GM23338 (cell line): ENCODE data around the gene MAGEH1. TPM values are rescaled to one million over a fixed set of nuclear protein-coding genes. Genes with fewer than 3 reads are reported as not detected.
"Not testable (repeated sequence)": the region's sequence is repeated elsewhere in the genome, so short reads cannot be mapped to it uniquely, and the experiment has no call there.

Source experiments
- ATAC-seq: fragments of 200-7000 bp; cut with Tn5 transposase; 3 replicates; pipeline ENCODE4 v1.9.1; 2020
- DNase-seq: peaks from one replicate; pipeline ENCODE4 v3.0.0-alpha.2; 2015; ENCODE audit warnings: low spot score
- H2AFZ ChIP-seq: fragments of 200-600 bp; sonication (generic); 2 replicates; pipeline ENCODE4 v1.8.0; 2016; ENCODE audit warnings: antibody characterized with exemption, mild to moderate bottlenecking, moderate library complexity
- H3F3A ChIP-seq: fragments of 200-600 bp; sonication (generic); replicated peaks from 2 replicates; pipeline ENCODE4 v1.8.0; 2017; ENCODE audit warnings: antibody characterized with exemption, mixed run types, low read depth
- H3K27ac ChIP-seq: fragments of 200-600 bp; sonication (generic); 2 replicates; pipeline ENCODE4 v1.6.1; 2016; ENCODE audit warnings: low read depth
- H3K27me3 ChIP-seq: fragments of 200-600 bp; sonication (generic); 2 replicates; pipeline ENCODE4 v1.8.0; 2016; ENCODE audit warnings: mild to moderate bottlenecking, mixed run types, moderate library complexity; ENCODE audit not compliant: insufficient read depth
- H3K36me3 ChIP-seq: fragments of 200-600 bp; sonication (generic); 2 replicates; pipeline ENCODE4 v1.8.0; 2016; ENCODE audit warnings: mild to moderate bottlenecking; ENCODE audit not compliant: insufficient read depth
- H3K4me1 ChIP-seq: fragments of 200-600 bp; sonication (generic); 2 replicates; pipeline ENCODE4 v1.8.0; 2016; ENCODE audit warnings: mild to moderate bottlenecking, moderate library complexity; ENCODE audit not compliant: insufficient read depth
- H3K4me2 ChIP-seq: fragments of 200-600 bp; sonication (generic); 2 replicates; pipeline ENCODE4 v1.7.1; 2017; ENCODE audit warnings: mixed run types
- H3K4me3 ChIP-seq: fragments of 200-600 bp; sonication (generic); 2 replicates; pipeline ENCODE4 v1.6.1; 2016; ENCODE audit warnings: mixed run types
- H3K79me2 ChIP-seq: fragments of 200-600 bp; sonication (generic); replicated peaks from 2 replicates; pipeline ENCODE4 v1.8.0; 2017; ENCODE audit warnings: mild to moderate bottlenecking; ENCODE audit not compliant: insufficient read depth
- H3K9me2 ChIP-seq: fragments of 200-600 bp; sonication (generic); 2 replicates; pipeline ENCODE4 v1.8.0; 2017; ENCODE audit not compliant: insufficient read depth
- H4K20me1 ChIP-seq: fragments of 200-600 bp; sonication (generic); replicated peaks from 2 replicates; pipeline ENCODE4 v1.8.0; 2017; ENCODE audit warnings: mild to moderate bottlenecking; ENCODE audit not compliant: insufficient read depth
- H3K27ac Mint-ChIP-seq: 2 replicates; pipeline ENCODE4 v1.8.0; 2020; ENCODE audit warnings: inconsistent platforms, mild to moderate bottlenecking, moderate library complexity, mixed read lengths
- H3K27me3 Mint-ChIP-seq: 3 replicates; pipeline ENCODE4 v1.8.0; 2022; ENCODE audit warnings: low read depth, mild to moderate bottlenecking, moderate library complexity, mixed read lengths, inconsistent platforms; ENCODE audit not compliant: insufficient read depth, poor library complexity
- H3K36me3 Mint-ChIP-seq: 3 replicates; pipeline ENCODE4 v1.8.0; 2021; ENCODE audit warnings: low read depth, mild to moderate bottlenecking, inconsistent platforms, moderate library complexity, mixed read lengths
- H3K4me1 Mint-ChIP-seq: 3 replicates; pipeline ENCODE4 v1.8.0; 2020; ENCODE audit warnings: mild to moderate bottlenecking, inconsistent platforms, mixed read lengths
- H3K4me3 Mint-ChIP-seq: 3 replicates; pipeline ENCODE4 v1.8.0; 2021; ENCODE audit warnings: moderate library complexity, mild to moderate bottlenecking, inconsistent platforms, mixed read lengths
- H3K9me3 Mint-ChIP-seq: 3 replicates; pipeline ENCODE4 v1.8.0; 2020; ENCODE audit warnings: moderate library complexity, mild to moderate bottlenecking, inconsistent platforms, mixed read lengths
- CREB1 ChIP-seq: fragments of 250-450 bp; sonication (Bioruptor Pico); IDR thresholded peaks from 2 replicates; pipeline ENCODE4 v1.5.0; 2020; ENCODE audit warnings: low read depth, mild to moderate bottlenecking, moderate library complexity
- EZH2phosphoT487 ChIP-seq: fragments of 200-600 bp; sonication (generic); IDR thresholded peaks from one replicate; pipeline ENCODE4 v1.8.1; 2018; ENCODE audit warnings: antibody characterized with exemption; ENCODE audit not compliant: unreplicated experiment
- JUNB ChIP-seq: IDR thresholded peaks from one replicate; pipeline ENCODE4 v1.6.1; 2016; ENCODE audit warnings: antibody characterized with exemption; ENCODE audit not compliant: unreplicated experiment
- NANOG ChIP-seq: IDR thresholded peaks from 2 replicates; pipeline ENCODE4 v1.6.1; 2016; ENCODE audit warnings: antibody characterized with exemption, borderline replicate concordance
- POLR2AphosphoS5 ChIP-seq: IDR thresholded peaks from 2 replicates; pipeline ENCODE4 v1.6.1; 2016; ENCODE audit warnings: antibody characterized with exemption, low read depth
- STAT1 ChIP-seq: IDR thresholded peaks from one replicate; pipeline ENCODE4 v1.6.1; 2016; ENCODE audit warnings: antibody characterized with exemption; ENCODE audit not compliant: unreplicated experiment
- ZNF114 ChIP-seq: fragments of 250-450 bp; sonication (Bioruptor Pico); IDR thresholded peaks from 2 replicates; pipeline ENCODE4 v1.5.0; 2020; ENCODE audit warnings: mild to moderate bottlenecking, moderate library complexity
- polyA plus RNA-seq: library from polyadenylated mRNA; unstranded; fragments of >200 nt; fragmentation: Nextera tagmentation; extraction: Ambion mirVana; gene quantifications from 2 replicates; pipeline ENCODE4 v1.2.1, GENCODE V29; 2016
- total RNA-seq: library from RNA; depleted of rRNA; stranded (reverse); fragments of >200 nt; shearing (Covaris generic); gene quantifications from 2 replicates; pipeline ENCODE4 v1.2.3, GENCODE V29; 2014
- TF ChIP-seq, protein P1 (sequence below): fragments of 250-450 bp; sonication (Bioruptor Pico); IDR thresholded peaks from 2 replicates; pipeline ENCODE4 v1.5.0; 2020; ENCODE audit warnings: mild to moderate bottlenecking, moderate library complexity
- TF ChIP-seq, protein P2 (sequence below), 2 experiments: fragments of 200-600 bp in 1 of 2; sonication (generic) in 1 of 2; conservative IDR thresholded peaks; 2 replicates each; pipeline versions ENCODE4 v1.5.1 to v1.6.1; 2016 to 2017; ENCODE audit warnings: antibody characterized with exemption in 2 of 2, low read depth in 2 of 2, mild to moderate bottlenecking in 2 of 2, moderate library complexity in 1 of 2

Gene MAGEH1
- total and polyA plus RNA-seq, 2 experiments from 2014 or later = 14.0 to 15.0 TPM

DNA sequence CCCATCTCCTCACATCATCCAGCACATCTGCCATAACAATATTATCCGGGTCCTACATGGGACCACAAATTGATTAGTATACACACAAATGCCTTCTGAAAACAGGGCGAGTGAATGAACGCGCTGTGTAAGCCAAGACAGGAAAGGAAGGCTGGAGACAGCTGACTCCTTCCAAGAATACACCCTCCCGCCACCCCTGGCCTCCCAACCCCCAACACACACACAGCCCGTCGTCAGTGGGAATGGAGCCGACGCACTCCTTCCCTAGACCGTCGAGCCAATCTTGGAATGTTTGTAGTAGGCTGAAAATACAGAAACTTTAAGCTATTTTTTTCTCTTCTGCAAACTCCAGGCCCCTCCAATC, 319 bp upstream of the MAGEH1 start (continued):
- TF ChIP-seq, protein P1, sequence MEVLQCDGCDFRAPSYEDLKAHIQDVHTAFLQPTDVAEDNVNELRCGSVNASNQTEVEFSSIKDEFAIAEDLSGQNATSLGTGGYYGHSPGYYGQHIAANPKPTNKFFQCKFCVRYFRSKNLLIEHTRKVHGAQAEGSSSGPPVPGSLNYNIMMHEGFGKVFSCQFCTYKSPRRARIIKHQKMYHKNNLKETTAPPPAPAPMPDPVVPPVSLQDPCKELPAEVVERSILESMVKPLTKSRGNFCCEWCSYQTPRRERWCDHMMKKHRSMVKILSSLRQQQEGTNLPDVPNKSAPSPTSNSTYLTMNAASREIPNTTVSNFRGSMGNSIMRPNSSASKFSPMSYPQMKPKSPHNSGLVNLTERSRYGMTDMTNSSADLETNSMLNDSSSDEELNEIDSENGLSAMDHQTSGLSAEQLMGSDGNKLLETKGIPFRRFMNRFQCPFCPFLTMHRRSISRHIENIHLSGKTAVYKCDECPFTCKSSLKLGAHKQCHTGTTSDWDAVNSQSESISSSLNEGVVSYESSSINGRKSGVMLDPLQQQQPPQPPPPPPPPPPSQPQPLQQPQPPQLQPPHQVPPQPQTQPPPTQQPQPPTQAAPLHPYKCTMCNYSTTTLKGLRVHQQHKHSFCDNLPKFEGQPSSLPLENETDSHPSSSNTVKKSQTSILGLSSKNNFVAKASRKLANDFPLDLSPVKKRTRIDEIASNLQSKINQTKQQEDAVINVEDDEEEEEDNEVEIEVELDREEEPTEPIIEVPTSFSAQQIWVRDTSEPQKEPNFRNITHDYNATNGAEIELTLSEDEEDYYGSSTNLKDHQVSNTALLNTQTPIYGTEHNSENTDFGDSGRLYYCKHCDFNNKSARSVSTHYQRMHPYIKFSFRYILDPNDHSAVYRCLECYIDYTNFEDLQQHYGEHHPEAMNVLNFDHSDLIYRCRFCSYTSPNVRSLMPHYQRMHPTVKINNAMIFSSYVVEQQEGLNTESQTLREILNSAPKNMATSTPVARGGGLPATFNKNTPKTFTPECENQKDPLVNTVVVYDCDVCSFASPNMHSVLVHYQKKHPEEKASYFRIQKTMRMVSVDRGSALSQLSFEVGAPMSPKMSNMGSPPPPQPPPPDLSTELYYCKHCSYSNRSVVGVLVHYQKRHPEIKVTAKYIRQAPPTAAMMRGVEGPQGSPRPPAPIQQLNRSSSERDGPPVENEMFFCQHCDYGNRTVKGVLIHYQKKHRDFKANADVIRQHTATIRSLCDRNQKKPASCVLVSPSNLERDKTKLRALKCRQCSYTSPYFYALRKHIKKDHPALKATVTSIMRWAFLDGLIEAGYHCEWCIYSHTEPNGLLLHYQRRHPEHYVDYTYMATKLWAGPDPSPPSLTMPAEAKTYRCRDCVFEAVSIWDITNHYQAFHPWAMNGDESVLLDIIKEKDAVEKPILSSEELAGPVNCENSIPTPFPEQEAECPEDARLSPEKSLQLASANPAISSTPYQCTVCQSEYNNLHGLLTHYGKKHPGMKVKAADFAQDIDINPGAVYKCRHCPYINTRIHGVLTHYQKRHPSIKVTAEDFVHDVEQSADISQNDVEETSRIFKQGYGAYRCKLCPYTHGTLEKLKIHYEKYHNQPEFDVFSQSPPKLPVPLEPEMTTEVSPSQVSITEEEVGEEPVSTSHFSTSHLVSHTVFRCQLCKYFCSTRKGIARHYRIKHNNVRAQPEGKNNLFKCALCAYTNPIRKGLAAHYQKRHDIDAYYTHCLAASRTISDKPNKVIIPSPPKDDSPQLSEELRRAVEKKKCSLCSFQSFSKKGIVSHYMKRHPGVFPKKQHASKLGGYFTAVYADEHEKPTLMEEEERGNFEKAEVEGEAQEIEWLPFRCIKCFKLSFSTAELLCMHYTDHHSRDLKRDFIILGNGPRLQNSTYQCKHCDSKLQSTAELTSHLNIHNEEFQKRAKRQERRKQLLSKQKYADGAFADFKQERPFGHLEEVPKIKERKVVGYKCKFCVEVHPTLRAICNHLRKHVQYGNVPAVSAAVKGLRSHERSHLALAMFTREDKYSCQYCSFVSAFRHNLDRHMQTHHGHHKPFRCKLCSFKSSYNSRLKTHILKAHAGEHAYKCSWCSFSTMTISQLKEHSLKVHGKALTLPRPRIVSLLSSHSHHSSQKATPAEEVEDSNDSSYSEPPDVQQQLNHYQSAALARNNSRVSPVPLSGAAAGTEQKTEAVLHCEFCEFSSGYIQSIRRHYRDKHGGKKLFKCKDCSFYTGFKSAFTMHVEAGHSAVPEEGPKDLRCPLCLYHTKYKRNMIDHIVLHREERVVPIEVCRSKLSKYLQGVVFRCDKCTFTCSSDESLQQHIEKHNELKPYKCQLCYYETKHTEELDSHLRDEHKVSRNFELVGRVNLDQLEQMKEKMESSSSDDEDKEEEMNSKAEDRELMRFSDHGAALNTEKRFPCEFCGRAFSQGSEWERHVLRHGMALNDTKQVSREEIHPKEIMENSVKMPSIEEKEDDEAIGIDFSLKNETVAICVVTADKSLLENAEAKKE (CRISPR knock-in tag) = no peak
- no peak for TF ChIP-seq NANOG
- TF ChIP-seq POLR2AphosphoS5 = no peak
- no peak for TF ChIP-seq STAT1
- TF ChIP-seq, protein P2, sequence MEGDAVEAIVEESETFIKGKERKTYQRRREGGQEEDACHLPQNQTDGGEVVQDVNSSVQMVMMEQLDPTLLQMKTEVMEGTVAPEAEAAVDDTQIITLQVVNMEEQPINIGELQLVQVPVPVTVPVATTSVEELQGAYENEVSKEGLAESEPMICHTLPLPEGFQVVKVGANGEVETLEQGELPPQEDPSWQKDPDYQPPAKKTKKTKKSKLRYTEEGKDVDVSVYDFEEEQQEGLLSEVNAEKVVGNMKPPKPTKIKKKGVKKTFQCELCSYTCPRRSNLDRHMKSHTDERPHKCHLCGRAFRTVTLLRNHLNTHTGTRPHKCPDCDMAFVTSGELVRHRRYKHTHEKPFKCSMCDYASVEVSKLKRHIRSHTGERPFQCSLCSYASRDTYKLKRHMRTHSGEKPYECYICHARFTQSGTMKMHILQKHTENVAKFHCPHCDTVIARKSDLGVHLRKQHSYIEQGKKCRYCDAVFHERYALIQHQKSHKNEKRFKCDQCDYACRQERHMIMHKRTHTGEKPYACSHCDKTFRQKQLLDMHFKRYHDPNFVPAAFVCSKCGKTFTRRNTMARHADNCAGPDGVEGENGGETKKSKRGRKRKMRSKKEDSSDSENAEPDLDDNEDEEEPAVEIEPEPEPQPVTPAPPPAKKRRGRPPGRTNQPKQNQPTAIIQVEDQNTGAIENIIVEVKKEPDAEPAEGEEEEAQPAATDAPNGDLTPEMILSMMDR (conservative IDR thresholded peaks at IDR 0.05; ENCODE audit: low read depth in 2 of 2) = no peak
- no peak for TF ChIP-seq CREB1 (CRISPR knock-in tag)
- TF ChIP-seq JUNB = no peak

DNA sequence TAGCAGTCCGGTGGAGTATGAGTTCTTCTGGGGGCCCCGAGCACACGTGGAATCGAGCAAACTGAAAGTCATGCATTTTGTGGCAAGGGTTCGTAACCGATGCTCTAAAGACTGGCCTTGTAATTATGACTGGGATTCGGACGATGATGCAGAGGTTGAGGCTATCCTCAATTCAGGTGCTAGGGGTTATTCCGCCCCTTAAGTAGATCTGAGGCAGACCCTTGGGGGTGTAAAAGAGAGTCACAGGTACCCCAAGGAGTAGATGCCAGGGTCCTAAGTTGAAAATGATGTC, 852 bp downstream of the MAGEH1 start:
- Histone ChIP-seq H3K79me2 (no peaks in the 10 kb centered on the region; the same call in 1 of the 2 replicates), H3F3A (no peaks in the 10 kb centered on the region), H2AFZ (no peak overlapping the region), H3K9me2 (no peaks in the 10 kb centered on the region), H3K4me1 (0 out of 2 replicates have a peak, but pooled peaks cover 4% of the 10 kb centered on the region), H3K27ac (no peak overlapping the region), H3K4me3 (peak overlapping the region; percentile 58), H3K36me3 (no peaks in the 10 kb centered on the region), H3K27me3 (no peaks in the 10 kb centered on the region), H3K4me2 (peak overlapping the region; percentile 82), H4K20me1 (no peaks in the 10 kb centered on the region)
- Mint-ChIP-seq H3K36me3 (no peaks in the 10 kb centered on the region), H3K27me3 (peaks cover 5% of the 10 kb centered on the region), H3K9me3 (no peaks in the 10 kb centered on the region), H3K4me1 (peaks cover 3% of the 10 kb centered on the region; the same call in 1 of the 3 replicates), H3K27ac (no peak overlapping the region), H3K4me3 (peak overlapping the region; percentile 91)
- ATAC-seq = no peak
- no peak for TF ChIP-seq NANOG
- no peak for TF ChIP-seq EZH2phosphoT487
- no peak for TF ChIP-seq ZNF114 (CRISPR knock-in tag)
- TF ChIP-seq CREB1 (CRISPR knock-in tag) = no peak
- TF ChIP-seq POLR2AphosphoS5 = no peak
- DNase-seq = no peak

DNA sequence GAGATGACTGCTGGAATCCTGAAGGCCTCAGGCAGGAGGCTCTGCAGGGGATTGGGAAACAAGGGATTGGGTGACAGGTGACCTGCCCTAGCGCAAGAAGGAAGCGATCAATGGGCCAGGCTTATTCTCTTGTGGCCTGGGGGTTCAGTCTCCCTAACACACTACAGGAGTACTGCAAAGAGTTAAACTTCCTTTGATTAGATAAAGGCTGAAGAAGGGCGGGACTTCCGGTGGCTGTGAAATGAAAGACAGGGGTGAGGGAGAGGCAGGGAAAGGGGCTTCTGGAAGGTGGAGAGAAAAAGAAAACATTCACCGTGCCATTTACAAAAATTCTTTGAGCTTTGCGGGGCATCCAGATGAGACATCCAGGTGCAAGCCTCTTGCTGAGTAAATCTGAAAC, 3.8 kb downstream of the MAGEH1 start:
- not testable (repeated sequence) for H3K4me3 Mint-ChIP-seq
- ATAC-seq = peak; percentile 77

DNA sequence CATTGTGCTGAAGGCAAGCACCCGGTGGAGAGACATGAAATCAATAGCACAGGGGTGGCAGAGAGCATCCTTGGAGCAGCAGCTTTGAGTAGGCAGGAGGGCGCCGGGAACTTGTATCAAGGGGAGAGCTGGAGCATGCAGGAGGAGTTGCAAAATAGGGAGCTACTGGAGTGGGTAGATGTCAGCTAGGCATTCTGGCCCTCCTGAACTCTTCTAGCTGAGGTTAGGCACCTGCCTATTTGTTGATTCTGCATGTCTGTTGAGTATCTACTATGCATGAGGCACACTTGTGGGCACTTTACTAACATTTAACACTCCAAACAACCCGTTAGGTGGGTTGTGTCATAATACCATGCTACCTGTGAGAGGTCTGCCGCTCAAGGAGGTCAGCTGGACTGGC, 7.5 kb downstream of the MAGEH1 start:
- not testable (repeated sequence) for H3K9me2 ChIP-seq, H3F3A ChIP-seq, H3K27me3 Mint-ChIP-seq, ATAC-seq, H3K4me2 ChIP-seq, H3K36me3 ChIP-seq, H3K36me3 Mint-ChIP-seq, H3K4me1 ChIP-seq, H3K27ac Mint-ChIP-seq, DNase-seq, H3K79me2 ChIP-seq, H3K4me3 Mint-ChIP-seq, H4K20me1 ChIP-seq, H3K27ac ChIP-seq, H3K27me3 ChIP-seq, H2AFZ ChIP-seq, H3K4me1 Mint-ChIP-seq, H3K4me3 ChIP-seq, H3K9me3 Mint-ChIP-seq

More for the DNA sequence above, 3.8 kb downstream of the MAGEH1 start:
- H4K20me1 ChIP-seq, H3K79me2 ChIP-seq, H3K4me3 ChIP-seq, H3K27me3 ChIP-seq, H3K27me3 Mint-ChIP-seq, DNase-seq, H3K9me2 ChIP-seq, H3K27ac ChIP-seq, H3K27ac Mint-ChIP-seq, H3K4me1 Mint-ChIP-seq, H3F3A ChIP-seq, H3K9me3 Mint-ChIP-seq, H2AFZ ChIP-seq, H3K36me3 Mint-ChIP-seq, H3K4me2 ChIP-seq, H3K4me1 ChIP-seq, H3K36me3 ChIP-seq: not testable (repeated sequence)
